GM18909 (cell line): ENCODE results near the gene NCAM2.
"Not testable (repeated sequence)": the region's sequence is repeated elsewhere in the genome, so short reads cannot be mapped to it uniquely, and the experiment has no call there.

Source experiments
- ATAC-seq: cut with Tn5 transposase; IDR thresholded peaks from one replicate; pipeline ENCODE4 v1.9.1; 2021; ENCODE audit warnings: mild to moderate bottlenecking; ENCODE audit not compliant: unreplicated experiment, poor library complexity

Gene NCAM2

GRCh38 chr21:21097466-21097865, 99.3 kb downstream of the NCAM2 start:
- ATAC-seq, result no peak

DNA sequence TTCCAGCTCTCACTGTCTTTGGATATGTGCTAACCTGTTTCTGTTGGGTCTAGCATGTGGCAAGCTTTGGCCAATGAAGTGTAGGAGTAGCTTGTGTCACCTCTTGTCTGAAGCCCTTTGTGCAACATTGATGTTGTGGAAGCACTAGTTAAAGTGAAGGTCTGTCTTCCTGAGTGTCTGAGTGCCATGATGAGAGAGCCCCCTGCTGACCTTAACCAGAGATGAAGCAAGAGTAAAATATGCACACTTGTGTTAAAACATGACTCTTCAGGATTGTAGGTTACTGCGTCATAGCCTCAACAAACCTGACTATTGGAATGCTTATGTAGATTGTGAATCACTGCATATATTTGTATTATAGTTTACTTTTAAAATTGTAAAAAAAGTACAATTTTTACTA, 103.7 kb downstream of the NCAM2 start:
- no peak for ATAC-seq

GRCh38 chr21:21102896-21103295, 104.7 kb downstream of the NCAM2 start:
- ATAC-seq, result no peak

- no peak for ATAC-seq
These were observed 105.5 kb downstream of the NCAM2 start for GRCh38 chr21:21103692-21104091.

GRCh38 chr21:21109736-21110135, 111.5 kb downstream of the NCAM2 start:
- no peak for ATAC-seq

DNA sequence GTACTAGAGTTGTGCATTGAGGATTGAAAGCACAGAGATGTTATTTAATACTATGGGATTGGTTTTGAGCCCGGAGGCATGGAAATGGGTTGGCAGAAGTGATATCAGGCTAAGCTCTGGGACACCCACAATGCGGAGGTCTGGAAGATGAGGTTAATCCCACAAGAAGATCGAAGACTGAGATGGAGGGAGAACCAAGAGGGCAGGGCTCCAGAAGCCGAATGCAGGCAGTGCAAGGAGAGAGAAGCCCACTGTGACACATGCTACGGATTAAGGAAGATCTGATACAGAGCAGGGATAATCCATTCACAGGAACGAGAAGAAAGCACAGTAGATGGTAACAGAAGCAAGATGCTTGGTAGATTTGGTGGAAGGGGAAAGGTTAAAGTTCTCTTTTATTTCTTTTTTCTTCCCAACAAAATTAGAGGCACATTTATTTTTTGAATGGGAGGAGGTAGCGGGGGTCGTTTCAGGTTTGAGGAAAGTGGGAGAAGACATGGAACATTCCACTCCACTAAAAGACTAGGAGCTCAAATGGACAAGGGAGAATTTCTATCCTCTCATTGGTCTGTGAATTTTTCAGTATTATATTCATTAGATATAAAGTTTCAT, 113.2 kb downstream of the NCAM2 start:
- no peak for ATAC-seq

GRCh38 chr21:21114461-21114860, 116.3 kb downstream of the NCAM2 start:
- no peak for ATAC-seq

- no peak for ATAC-seq
These were observed 120.9 kb downstream of the NCAM2 start for GRCh38 chr21:21119091-21119490.

GRCh38 chr21:21122680-21123079, 124.5 kb downstream of the NCAM2 start:
- no peak for ATAC-seq

DNA sequence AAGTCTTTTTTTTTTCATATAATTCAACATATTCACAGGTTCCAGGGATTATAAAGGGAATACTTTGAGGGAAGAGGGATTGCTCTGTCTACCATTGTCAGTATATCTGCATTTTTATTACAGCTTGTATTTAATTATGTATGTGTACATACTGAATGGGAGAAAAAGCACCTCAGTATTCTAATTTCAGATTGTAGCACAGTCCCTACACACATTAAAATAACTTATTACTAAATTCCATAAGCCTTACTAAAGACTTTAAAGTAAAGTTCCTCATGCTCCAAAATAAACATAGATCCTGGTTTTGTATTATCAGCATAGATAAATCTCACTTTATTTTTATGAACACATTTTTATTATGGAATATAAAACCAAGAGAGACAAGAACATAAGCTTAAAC, 134.2 kb downstream of the NCAM2 start:
- no peak for ATAC-seq

- ATAC-seq, result no peak
These were observed 139.8 kb downstream of the NCAM2 start for GRCh38 chr21:21137986-21138385.

- ATAC-seq, result no peak
These were observed 148.6 kb downstream of the NCAM2 start for GRCh38 chr21:21146587-21147373.

DNA sequence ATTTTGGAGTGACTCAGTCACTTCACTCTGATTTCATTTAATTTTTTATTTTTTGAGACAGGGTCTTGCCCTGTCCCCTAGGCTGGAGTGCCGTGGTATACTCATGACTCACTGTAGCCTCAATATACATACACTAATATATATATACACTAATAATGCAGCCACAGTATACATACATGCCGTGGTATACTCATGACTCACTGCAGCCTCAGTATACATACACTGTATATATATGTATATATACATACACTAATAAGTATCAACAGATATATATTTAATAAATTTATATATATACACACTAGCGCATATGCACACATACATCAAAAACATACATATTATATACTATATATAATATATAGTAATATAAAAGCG, 149.2 kb downstream of the NCAM2 start:
- ATAC-seq, result no peak

DNA sequence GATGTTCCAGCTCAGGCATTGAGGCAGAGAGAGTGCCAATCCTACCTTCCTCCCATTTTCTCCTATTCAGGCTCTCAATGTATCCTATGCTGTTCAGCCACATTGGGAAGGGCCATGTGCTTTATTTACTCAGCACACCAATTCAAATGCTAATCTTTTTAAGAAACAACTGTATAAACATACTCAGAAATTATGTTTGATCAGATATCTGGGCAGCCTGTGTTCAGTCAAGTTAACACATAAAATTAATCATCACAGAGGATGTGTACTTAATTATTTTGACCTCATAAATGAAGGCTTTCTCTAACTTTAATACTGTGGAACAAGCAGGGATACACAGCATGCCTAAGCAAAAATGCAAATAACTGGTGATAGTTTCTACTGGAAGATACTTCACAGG, 149.8 kb downstream of the NCAM2 start:
- no peak for ATAC-seq

DNA sequence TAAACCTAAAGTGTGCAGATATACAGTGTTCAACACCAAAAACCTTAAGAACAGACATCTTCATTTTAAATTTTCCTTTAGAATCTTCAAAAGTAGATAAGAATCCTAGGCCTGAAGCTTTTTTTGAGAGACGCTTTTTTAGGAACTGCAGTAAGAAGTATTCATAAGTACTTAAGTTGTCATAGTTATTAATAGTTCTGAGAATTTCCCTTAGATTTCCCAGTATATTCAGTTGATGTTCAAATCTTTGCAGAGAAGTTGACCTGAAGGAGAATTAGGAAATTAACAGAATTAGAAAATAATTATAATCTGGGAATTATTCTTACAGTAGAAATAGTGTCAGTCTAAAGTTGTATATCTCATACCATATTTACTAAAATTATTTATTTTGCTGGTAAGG, 150.3 kb downstream of the NCAM2 start:
- no peak for ATAC-seq

GRCh38 chr21:21149445-21149844, 151.2 kb downstream of the NCAM2 start:
- ATAC-seq, result not testable (repeated sequence)

DNA sequence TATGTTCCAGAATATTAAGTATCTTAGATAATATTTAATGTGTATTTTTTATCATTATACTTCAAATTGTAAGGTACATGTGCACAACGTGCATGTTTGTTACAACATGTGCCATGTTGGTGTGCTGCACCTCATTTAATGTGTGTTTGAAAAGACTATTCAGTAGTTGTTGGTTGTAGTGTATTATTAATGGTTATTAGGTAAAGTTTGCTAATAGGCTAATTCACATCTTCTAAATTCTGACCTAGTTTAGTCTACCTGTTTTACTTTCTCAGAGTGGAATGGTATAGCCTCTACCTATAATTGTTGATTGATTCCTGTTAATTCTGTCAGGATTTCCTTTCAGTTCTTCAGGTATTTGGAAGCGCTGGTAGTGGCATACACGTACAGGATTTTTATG, 153.0 kb downstream of the NCAM2 start:
- no peak for ATAC-seq

- no peak for ATAC-seq
These were observed 158.2 kb downstream of the NCAM2 start for GRCh38 chr21:21156397-21156796.

DNA sequence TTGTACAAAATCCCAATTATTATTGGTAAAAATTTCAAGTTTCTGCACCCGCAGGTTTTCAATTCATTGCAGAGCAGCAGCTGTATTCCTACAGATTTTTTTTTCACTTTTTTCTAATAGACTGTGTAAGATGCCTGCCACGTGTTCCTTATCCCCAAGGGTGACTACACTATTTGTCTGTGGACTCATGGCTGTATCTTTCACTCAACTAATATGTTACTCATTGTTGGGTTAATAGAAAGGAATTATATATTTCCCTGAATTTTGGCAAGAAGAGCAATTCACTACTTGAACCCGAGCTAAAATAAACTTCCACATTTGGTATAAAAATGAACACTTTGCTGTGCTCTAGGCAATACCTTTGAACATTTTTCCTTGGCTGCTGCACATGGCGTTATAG, 158.7 kb downstream of the NCAM2 start:
- no peak for ATAC-seq

DNA sequence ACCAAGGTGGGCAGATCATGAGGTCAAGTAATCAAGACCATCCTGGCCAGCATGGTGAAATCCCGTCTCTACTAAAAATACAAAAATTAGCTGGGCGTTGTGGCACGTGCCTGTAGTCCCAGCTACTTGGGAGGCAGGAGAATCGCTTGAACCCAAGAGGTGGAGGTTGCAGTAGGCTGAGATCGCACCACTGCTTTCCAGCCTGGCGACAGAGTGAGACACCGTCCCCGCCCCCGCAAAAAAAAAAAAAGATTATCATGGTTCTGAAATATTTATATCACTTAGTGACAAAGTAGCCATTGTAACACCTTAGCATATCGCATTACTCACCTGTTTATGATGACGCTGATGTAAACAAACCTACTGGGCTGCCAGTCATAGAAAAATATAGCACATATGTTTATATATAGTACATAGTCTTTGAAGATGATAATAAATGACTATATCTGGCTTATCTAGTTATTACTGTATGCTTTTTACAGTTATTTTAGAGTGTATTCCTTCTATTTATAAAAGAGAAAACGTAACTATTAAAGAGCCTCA, 160.2 kb downstream of the NCAM2 start:
- no peak for ATAC-seq

- no peak for ATAC-seq
These were observed 161.2 kb downstream of the NCAM2 start for GRCh38 chr21:21159253-21159899.
